AG08395 (cell line): ENCODE data around the gene NOTCH1.

Experiments used
- DNase-seq: peaks from one replicate; pipeline ENCODE4 v3.0.0; 2012; ENCODE audit warnings: mixed read lengths, low spot score

NOTCH1 gene

DNA sequence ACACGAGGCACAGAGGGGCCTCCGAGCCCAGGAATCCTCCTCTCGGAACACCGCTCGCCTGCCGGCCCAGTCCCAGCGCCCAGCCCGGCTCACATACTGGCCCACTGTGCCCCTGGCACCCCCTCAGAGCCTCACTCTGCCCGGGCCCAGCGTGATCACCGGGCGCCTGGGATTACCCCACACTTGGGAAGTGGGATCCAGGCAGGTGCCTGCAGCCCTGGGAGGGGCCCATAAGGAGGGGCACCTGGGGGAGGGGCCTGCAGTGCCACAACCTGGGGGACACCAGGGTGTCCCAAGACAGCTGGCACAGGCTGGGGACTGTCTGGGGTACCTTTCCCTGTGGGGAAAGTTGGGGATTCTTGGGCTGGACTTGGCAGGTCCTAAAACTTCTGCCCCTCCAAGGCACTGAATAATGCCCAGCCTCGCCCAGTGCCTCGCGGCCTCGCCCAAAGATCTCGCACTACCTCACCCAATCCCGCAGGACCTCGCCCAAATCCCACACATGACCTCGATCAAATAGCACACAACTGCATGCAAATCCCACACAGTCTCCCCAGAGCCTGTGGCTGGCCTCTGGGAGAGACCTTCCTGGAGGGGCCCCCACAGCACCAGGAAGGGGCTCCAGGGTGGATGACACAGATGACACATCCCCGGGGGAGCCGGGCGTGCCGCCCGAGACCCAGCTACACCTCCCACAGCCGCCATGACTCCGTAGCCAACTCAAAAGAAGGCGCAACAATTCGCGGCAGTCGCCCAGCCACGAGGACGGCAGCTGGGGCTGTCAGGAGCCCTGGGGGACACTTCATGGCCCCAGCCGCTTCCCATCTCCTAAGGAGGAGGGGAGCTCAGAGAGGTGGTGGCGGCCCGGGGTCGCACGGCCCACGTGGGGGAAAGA lies 13.7 kb downstream of the NOTCH1 start:
- DNase-seq: no peak

DNA sequence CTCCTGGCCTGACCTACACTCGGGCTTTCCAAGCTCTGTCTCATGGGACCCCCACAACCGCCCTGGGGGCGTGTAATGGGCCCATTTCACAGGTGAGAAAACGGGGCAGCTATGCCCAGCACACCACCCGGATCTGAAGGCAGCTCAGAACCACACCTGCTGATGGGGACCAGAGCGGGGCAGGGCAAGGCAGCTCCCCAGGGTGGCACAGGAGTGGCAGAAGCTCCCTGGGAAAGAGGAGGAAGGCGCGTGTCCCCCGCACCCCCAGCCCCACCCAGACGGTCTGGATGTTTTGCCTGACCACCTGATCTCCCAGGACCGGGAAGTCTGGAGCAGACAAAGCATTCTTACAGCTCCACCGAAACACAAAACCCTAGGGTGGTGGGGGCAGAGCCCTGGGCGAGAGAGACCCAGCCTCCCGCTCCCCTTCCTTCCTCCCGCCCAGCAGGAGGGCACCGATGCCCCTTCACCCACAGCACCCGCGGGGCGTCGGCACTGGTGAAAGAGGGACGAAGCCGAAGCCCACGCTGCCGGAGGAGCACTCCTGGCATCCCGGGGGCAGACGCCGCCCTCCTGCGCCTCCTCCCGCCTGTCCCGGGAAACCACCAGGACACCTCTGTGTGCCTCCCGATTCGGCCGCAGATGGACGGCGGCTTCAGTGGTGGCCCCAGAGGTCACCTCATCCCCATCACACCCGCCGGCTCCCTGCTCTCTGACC lies 14.5 kb downstream of the NOTCH1 start:
- DNase-seq: no peak

DNA sequence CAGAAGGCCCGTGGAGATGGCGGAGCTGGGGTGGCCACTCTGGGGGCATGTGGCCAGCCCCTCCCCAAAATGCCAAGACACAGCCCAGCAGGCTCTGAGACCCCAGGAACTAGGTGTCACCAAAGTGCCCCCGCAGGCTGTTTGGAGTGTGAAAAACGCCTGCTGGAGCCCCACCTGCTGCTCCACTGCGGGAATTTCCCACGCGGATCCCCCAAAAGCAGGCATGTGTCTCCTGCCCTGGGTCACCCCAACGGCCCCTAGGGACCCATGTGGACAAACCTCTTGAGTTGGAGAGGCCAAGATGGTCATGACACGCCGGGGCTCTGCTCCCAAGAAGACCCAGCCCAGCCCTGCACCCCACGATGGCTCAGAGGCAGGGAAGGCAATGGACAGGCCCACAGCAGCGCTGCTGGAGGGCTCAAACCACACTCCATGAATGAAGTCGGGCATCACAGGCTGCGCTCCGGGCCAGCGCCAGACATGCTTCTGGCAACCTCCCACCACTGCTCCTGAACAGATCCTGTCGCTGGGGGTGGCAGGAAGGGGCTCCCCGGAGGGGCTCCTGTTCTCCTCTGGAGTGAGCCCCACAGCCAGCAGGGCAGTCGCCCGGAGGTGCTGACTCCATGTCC lies 15.3 kb downstream of the NOTCH1 start:
- no peak for DNase-seq

DNA sequence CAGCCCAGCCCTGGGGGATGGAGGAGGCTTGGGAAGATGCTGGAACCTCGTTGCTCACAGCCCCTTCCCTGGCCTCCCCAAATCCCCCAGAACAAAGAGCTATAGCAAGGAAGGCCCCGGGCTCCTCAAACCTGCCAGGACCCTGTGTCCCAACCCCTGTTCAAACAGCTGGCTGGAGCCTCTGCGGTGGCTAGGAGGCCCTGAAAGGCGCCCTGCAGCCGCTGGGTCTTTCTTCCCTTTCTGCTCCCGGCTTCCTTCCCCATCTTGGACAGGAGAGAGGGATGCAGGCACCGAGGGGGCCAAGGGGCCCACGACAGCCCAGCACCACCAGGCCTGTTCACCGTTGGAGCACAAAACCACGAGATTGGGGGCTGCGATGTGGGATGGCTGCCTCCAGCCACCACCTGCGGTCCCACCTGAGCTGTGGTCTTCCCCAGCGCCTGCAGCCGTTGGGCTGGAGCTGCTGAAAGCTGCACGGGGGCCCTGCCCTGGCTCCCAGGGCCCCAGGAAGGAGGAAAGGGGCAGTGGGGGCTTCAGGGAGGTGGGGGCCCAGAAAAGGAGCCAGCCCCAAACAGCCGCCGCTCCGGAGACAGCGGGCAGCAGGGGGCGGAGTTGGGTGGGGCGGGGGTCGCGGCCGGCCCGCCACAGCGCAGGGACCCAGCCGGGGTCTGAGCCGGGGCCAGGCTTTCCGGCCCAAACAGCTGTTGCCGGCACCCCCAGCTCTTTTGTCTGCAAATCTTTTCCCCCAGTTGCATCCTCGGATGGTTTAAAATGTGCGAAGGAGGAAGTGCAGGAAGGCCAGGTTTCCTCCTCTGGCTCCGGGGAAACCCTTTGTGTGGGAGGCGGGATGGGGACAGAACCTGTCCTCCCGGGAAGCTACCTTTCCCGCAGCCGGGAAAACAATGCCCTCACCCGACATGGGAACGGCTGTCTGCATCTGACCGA lies 16.1 kb downstream of the NOTCH1 start:
- no peak for DNase-seq

DNA sequence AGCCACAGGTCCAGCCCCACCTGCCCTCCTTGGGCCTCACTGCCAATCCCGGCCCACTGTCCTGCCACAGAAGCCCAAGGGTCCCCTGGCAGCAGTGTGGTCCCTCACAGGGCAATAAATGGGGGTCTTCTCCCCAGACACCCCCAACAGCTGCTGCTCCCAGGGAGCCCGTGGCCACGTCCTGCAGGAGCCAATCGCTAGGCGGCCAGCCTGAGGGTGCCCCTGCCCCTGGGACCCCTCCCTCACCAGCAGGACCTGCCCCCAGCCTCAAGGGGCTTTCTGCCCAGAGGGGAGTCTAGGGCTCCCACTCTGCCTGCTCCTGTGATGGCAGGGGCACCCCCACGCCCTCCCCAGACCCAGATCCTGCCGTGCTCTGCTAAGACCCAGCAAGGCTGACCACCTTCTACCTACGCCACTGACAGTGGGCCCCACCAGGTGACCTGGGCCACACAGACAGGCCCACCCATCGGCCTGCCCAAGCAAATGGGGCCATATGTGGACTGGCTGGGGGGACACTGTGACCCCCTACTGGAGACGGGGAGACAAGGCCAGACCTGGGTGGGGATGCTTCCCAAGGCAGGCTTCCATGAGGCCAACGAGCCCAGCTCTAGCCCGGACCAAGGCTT lies 17.0 kb downstream of the NOTCH1 start:
- DNase-seq: no peak

DNA sequence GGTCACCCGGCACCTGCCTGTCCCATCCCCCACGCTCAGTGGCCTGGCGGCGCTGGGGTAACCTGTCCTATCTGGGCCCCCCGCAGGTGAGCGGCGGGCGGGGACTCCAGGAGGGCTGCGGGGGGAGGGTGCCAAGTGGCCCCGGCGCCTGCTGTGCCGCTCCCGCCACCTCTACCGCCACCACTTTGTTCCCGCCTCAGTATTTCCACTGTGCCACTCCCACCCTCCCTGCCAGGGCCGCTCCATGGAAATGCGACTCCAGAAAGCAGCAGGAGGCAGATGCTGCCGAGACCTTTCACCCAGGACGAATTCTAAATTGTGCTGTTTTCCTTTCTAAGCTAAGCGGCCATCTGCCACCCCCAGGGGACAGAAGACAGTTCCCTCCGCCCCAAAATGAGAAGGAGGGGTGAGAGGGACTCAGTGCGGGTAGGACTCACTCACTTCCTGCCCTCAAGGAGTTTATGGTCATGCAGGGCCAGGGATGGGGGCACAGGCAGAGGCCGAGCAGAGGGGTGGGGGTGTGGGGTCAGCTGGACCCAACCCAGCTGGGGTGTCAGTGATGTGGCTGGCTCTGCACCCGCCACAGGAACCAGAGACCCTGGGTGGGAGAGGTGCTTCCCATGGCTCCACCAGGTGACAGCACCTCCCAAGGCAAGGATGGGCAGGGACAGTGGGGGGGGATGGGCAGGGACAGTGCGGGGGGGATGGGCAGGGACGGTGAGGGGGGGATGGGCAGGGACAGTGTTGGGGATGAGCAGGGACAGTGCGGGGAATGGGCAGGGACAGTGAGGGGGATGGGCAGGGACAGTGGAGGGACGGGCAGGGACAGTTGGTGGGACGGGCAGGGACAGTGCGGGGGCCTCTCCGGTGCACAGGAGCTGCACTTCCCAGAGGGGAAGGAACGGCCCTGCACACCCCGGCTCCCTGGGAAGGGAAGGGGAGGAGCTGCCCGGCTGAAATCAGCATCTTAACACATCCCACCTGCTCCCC lies 17.8 kb downstream of the NOTCH1 start:
- peak; percentile 68 for DNase-seq

DNA sequence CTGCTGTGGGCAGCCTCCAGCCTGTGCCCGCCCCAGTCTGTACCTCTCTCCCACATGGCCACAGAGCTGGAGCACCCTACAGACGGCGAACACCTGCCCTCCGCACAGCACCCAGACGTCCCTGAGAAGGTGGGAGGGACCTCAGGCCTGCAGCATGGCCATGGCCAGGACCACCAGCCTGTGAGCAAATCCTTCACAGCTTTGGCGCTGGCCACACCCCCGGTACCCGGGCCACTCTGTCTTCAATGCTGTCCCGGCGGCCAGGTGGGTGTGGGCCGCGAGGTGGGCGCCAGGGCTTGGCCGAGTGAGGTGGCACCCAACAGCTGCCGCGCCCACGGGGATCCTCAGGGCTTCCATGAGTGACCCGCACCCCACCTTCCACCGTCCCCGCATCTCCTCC lies 18.7 kb downstream of the NOTCH1 start:
- no peak for DNase-seq

DNA sequence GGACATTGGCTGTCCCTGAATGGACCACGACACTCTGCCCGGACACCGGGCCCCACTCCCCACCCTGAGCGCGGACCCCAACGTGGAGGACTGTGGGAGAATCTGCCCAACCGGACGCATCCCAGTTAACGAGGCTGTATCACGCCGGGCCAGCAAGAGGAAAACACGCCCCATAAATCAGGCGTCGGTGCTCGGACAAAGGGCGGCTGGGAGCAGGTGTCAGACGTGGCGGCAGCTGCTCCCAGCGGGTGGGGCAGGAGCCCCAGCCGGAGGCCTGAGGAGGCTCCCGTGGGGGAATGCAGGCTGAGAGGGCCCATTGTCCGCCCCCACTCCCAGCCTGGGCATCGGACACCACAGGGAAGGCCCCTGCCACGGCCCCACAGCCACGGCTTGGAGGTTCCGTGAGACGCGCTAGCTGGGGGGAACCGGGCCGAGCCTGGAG lies 19.2 kb downstream of the NOTCH1 start:
- no peak for DNase-seq

DNA sequence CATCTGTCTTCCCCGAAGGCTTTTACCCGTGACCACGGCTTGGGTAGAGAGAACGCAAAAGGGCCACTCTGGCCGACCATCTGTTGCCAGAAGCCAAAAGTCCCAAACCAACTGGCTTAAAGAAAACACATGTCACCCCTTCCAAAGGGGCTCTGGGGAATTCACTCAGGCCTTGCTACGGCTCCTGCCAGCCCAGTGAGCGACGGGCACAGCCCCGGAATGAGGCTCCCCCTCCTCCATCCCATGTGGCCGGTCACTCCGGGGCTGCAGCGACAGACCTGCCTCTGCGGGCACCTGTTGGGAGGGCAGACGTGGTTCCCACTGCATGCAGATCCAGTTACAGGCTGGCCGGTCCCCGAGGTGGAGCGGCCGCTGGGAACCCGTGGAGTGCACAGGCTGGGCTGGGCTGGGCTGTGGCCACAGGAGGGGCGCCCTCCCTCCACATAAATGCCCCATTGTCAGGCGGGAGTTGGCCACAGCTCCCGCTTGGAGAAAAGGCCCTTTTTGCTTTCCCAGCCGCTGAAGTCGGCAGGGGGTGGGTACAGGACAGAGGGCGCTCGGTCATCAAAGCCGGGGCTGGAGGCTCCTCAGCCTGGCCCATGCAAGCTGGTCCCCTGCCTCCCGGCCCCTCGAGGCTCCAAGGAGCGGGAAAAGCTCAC lies 19.9 kb downstream of the NOTCH1 start:
- no peak for DNase-seq

DNA sequence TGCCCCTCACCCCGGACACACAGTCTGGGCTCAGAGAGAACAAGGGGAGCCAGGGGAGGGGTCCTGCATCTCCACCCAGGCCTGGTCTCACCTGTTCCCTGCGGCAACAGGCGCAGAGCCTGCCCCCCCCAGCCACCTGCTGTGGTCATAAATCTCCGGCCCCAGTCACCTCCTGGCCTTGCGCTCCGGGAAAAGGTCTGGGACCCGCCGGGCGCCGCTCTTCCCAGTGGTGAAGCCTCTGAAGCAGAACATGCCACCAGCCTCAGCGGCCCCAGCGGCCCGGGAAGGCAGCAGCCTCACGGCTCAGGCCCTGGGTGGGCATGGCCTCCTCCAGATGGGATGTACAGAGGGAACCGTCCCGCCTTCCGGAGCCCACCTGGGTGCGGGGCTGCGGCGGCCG lies 20.6 kb downstream of the NOTCH1 start:
- no peak for DNase-seq

DNA sequence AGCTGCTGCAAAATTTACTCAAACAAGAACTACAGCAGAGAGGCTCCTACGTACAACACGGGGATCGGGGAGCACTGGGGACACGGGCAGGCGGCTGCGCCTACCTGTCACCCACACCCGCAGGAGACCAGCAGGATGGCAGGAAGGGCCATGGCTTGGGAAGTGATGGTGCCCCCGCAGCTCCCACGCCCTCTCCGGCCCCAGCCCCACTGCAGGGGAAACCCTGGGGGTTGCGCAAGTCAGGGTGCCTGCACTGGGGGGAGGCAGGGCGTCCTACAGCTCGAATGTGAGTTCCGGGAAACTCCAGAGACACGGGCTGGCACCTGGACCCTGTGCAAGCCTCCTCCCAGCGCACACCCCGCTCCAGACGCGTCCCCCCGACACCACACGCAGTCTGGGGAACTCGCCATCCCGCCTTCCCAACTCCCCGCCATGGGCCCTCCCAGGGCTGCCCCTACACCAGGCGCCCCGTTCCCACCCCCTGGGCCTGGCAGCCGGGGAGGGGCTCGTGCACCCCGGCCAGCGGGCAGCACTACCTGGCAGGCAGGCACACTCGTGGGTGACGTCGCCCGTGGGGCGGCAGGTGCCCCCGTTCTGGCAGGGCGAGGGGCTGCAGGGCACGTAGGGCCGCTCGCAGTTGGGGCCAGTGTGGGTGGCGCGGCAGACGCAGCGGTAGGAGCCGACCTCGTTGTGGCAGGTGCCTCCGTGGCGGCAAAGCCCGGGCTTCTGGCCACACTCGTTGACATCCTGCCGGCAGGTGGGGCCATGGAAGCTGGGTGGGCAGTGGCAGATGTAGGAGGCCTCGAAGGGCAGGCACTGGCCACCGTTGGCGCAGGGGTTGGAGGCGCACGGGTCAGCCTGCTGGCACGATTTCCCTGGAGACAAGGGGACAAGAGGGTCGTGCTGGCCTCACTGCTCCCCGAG lies 23.3 kb downstream of the NOTCH1 start:
- no peak for DNase-seq

DNA sequence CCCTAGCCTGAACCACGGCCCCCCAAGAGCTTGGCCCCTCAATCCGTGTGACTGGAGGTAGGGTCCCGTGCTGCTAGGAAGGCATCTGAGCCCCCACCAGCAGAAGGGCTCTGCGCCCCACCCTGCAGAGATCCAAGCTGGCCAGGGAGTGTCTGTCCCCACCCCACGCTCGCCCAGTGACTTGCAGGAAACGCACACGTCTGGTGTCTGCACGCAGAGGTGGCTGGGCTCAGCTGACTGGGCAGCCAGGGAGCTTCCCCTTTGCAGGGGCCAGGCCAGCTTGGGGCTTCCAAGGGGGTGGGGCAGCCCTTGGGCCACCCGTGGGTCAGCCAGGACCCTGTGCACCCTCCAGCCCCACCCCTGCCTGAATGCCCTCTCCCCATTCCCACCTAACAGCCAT lies 24.3 kb downstream of the NOTCH1 start:
- no peak for DNase-seq

DNA sequence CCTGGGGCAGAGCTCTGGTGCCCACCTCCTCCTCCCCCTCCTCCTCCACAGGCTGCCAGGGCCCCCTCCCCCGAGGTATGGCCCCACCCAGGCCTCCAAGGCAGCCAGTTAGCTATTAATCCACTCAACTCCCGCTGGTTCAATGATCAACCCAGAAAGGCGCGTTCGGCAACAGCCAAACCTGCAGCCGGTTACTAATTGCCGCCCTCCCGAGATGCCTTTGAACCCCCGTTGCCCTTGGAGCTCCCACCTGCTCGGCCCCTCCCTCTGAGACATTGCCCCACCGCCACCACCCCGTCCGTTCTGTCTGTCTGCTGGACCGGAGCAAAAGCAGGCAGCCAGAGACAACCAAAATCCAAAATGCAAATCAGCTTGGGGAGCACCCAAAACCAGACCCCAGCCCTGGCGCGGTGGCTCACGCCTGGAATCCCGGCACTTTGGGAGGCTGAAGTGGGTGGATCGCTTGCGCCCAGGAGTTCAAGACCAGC lies 25.8 kb downstream of the NOTCH1 start:
- DNase-seq: no peak

DNA sequence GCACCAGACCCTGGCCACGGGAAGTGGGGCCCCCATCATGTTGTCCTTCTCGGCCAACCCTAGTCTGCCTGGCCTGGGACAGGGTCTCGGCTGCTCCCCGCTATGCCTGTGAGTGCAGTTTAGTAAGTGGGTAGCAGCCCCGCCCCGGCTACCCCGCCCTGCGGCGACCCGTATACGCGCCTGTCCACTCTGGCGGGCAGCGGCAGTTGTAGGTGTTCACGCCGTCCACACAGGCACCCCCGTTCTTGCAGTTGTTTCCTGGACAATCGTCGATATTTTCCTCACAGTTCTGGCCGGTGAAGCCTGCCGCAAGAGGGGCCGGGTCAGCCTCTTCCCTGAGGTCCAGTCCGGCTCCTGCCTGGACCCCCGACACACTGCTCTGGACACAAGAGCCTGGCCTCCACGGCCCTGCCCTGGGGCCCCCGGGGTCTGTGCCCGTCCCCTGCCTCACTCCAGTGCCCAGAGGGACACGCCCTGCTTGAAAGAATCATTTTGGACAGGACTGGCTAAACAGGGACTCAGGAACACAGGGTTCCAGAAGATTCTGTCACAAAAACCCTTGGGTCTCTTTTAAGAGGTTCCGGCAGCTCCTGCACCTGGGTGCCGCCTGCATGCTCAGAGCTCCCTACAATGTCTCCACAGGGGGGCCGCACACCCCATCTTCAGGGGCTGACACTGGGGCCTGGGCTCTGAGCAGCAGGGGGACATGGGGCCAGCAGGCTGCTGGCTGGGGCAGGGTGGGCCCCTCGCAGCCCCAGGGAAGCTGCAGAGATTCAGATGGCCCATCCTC lies 26.4 kb downstream of the NOTCH1 start:
- no peak for DNase-seq

DNA sequence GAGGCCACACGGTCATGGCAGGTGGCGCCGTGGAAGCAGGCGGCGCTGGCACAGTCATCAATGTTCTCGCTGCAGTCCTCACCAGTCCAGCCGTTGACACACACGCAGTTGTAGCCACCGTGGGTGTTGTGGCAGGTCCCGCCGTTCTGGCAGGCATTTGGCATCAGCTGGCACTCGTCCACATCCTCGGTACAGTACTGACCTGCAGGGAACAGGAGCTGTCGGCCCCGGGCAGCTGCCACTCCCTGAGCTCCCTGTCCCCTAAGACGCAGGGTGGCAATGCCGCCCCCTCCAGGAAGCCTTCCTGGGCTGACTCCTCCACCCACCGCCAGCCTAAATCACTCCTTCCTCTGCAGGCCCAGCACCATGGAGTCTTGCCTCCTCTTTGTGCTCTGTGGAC lies 27.2 kb downstream of the NOTCH1 start:
- DNase-seq: no peak

DNA sequence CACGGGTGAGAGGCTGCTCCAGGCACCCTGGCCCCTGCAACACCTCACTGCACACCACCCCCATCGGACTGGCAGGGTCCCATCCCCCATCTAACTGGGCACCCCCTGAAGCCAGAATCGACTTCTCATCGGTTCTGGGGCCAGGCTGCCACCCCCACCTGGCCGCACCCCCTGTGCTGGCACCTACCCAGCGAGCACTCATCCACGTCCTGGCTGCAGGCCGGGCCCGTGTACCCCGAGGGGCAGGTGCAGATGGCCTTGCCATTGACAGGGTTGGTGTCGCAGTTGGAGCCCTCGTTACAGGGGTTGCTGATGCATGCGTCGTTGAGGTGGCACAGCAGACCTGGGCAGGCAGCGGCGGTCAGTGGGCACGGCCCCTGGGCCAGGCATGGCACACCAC lies 27.9 kb downstream of the NOTCH1 start:
- no peak for DNase-seq

DNA sequence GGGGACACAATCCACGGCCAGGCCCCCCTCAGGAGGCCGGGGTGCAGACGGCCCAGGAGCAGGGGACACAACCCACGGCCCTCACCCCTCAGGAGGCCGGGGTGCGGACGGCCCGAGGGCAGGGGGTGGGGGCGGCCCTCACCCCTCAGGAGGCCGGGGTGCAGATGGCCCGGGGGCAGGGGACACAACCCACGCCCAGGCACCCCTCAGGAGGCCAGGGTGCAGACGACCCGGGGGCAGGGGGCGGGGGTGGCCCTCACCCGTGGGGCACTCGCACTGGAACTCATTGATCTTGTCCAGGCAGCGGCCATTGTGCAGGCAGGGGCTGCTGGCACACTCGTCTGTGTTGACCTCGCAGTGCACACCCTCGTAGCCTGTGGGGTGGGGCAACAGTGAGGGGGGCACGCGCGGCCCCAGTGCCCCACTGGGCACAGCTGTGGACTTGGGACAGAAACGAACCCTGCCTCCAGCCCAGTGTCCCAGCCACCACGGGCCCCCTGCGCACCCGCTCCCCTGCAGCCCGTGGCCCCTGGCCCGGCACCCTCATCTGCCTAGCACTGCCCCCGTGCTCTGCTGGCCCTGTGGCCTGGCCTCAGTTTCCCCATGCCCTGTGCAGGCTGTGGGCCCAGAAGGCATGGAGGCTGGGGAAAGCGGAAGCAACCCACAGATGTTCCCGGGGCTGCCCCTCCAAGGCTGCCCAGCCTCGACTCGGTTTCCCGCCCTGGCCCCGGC lies 28.7 kb downstream of the NOTCH1 start:
- no peak for DNase-seq
